Stimulated activated CD4-positive, alpha-beta T cell treated with anti-CD3 and anti-CD28 coated beads, Interleukin-2, amount 100 ng/mL, for 24 hours (primary cell): Measurements from ENCODE around the gene SFMBT2.
A peak's percentile ranks its signal among the peaks of the same experiment; 100 is the strongest.

Experiments used
- DNase-seq, 2 donors: peaks; one replicate each; pipeline ENCODE4 v3.0.0-alpha.2; 2020

Gene SFMBT2

DNA sequence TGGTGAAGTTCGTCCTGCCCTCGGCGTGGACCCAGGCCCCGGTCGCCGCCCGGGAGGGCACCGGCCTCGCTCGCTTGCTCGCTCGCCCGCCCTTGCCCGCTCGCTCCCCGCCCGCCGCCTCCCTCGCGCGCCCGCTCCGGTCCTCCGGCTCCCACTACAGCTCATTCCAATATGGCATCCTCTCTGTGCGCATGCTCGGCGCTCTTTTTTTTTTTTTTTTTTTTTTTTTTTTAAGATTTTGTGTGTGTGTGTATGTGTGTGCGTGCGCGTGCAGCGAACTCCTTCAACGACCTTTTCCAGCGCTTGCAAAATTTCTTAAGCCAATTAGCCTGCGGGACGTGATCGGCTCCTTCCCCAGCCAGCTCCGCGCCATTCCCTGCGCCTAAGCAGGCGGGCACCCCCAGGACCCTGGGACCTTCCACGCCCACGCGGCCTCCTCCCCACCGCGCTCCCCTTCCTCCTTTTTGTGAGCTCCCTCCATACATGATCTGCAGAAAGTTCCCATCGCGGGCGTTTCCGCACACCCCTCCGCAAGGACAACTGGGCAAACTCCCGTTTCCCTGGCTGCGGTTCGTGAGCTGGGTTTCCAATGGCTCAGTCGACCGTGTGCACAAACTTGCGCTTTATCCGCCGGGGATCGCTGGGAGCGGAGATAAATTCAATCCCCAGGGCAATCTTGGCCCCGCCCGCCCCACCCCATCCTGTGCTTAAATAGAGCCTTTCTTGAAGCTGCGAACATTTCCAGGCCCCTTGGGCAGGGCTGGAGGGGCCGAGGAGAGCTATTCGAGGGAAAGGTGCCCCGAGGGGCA lies at the start of gene SFMBT2:
TSS of gene SFMBT2 (minus strand) at position 173 of the 809 bp plus-strand sequence. CDS start 29,136 bp downstream, outside the sequence.
- peak; percentile 67 to 69 for DNase-seq

DNA sequence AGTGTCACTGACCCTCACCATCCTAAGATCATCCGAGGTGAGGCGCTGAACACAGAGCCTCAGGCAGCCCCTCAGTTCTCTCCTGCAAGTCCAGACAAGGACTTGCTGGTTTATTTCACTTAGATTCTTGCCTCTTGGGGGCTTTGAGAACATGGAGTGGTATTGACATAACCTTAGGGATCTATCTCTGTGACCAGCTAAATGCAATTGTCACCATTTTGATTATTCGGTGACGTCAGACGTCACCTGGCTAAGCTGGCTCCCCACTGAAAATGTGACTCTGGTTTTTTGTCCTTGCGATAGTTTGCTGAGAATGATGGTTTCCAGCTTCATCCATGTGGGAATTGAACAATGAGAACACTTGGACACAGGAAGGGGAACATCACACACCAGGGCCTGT lies 49.2 kb upstream of the SFMBT2 start:
- no peak for DNase-seq

DNA sequence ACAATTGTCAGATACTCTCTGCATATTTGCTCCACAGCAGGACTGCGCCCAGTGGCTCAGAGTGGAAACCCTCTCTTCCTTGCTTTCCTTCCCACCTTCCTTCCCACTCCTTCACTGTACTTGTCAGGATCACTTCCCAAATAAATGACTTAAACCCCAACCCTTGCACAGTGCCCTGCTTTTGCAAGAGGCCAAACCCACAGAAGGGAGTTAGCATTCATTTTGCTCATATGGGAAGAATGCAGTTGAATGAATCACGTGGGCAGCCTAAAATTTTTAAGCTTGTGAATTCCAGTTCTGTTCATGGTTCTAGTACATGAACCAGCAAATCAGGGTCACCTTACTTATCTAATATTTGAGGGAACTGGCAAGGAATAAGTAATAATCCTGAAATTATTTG lies 47.7 kb upstream of the SFMBT2 start:
- DNase-seq: no peak

DNA sequence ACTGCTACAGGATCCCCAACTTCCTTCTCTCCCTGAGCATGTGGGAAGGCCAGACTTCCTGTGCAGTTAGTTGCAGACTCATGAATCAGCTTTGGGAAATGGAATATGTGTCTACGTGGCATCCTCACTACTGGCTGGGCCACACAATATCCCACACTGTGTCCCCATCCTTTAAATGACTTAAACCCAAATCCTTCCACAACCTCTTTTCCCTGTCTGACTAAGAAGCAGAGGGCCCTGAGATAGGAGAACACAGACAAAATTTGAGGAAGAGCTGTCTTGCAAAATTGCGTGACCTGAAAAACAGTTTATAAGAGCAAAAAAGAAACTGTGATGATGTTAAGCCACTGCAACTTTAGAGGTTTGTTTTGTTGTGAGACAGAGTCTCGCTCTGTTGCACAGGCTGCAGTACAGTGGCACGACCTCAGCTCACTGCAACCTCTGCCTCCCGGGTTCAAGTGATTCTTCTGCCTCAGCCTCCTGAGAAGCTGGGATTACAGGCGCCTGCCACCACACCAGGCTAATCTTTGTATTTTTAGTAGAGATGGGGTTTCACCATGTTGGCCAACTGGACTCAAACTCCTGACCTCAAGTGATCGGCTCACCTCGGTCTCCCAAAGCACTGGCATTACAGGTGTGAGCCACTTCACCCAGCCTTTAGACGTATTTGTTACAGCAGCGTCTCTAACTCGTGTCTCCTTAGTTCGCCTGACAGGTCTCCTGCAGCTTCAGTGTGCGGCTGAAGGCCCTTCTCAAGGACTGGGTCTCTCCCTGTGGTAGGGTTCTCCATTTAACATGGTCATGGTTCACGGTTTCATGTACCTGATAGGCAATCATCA lies 46.9 kb upstream of the SFMBT2 start:
- DNase-seq: no peak

DNA sequence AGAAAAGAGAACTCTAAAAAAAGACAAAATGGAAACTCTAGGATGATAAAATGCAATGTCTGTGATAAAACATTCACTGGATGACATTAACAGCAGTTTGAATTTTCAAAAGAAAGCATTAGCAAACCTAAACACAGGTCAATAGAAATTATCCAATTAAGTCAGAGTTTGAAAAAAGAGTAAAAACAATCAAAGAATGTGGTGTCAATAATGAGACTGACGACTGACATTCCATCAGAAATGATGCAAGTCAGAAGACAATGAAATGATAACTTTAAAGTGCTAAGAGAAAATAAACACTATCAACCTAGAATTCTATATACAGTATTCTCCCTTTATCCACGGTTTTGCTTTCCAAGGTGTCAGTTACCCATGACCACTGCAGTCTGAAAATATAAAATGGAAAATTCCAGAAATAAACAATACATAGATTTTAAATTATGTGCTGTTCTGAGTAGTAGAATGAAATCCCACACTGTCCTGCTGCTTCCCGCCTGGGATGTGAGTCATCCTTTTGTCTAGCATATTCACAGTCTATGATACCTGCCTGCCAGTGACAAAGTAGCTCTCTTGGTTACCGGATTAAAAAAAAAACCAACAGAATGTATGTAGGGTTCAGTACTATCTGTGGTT lies 38.3 kb upstream of the SFMBT2 start:
- DNase-seq: no peak

DNA sequence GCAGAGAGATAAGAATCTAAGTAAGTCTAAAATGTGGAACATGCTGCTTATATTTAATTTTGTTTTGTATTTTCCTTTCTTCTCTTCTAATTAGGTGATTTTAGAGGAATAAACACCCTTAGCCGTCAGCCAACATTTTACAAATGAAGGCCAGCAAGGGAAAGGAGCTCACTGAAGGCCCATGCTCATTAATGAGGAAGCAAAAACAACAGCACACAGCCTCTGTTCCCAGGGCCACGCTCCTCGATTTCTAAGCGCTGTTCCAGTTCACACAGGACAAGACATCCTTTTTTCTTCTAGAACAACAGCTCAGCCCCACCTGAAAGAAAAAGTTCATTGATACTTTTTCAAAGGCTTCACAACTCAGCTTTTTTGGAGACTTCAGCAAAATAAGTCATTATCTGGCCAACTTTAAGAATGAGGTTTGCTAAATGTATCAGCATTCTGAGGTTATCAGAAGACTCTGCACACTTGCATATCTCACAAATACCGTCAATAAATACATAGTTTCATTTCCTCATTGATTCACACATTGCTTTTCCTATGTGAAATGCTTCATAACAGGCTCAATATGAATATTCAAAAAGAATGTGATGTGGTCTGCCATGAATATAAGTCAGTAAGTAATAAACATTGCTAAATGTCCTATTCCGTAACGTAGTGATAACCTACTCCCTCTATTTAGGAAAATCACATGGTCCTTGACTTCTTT lies 34.8 kb upstream of the SFMBT2 start:
- no peak for DNase-seq

DNA sequence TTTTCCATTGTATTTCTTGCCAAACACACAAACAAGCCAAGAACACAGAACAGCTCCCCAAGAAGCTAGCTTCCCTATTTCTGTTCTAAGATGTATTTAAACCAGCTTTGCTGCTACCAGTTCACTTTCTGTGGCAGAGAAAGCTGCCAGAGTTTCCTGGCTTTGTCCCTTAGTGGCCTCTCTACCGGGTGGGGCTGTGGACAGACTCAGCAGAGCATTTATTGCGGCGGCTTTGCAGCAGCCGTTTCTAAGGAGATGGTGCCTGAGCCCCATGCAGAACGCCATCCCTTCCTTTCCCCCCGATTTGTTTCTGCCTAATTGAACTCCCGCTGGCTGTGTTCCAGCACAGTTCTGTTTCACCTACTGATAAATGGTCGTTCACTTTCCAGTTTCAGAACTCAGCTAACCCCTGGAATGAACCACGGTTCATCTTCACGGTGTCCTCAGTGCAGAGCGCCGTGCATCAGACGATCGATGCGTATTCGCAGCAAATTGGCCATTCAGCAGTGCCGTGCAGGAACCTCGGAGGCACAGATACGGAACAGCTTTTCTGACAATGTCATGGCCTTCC lies 33.8 kb upstream of the SFMBT2 start:
- no peak for DNase-seq

DNA sequence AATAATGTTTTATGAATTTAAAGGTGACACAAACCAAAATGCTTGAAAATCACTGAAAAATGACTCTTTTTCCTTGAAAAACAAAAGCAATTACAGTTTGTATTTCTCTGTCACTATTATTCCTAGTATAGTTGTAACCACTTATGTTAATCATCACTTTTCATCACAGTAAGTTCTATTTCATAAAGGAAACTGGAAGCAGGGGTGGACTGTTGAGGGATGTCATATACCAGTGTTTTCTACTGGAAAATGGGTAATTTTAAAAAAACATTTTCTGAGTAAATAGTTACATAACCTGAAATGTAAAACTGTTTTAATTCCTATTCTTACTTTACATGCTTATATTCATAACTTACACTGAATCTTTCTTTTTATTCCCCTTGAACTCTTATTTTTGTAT lies 32.2 kb upstream of the SFMBT2 start:
- no peak for DNase-seq

DNA sequence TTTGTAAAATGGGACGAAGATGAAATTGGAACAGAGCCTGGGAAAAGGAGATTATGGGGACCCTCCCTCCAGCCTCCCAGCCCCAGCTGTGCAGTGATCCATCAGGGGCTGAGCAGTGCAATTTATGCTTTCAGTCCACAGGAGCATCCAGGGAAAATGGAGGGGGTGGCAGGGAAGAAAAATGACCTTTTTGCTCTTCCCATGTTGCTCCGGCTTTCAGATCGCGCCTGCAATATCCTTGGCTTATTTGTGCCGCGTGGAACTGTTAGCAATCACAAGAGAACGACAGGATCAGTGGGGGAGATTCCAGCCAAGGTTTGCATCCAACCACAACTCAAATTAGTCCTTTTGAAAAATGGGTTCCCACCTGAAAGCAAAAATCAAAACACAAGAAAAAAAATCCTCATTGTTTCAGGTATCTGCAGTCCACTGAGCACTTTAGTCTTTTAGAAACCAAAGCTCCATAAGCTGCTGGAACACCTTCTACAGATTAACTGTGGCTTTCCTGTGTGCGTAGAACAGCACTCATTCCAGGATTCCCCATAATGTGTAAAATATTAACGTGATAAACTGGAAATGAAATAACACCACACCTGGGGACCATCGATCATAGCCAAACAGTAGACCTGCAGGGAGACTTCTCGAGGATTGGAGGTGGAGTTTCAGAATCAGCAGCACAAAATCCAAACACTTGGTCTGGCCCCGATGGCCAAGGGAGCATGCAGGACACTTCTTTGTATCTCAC lies 30.7 kb upstream of the SFMBT2 start:
- DNase-seq: no peak

DNA sequence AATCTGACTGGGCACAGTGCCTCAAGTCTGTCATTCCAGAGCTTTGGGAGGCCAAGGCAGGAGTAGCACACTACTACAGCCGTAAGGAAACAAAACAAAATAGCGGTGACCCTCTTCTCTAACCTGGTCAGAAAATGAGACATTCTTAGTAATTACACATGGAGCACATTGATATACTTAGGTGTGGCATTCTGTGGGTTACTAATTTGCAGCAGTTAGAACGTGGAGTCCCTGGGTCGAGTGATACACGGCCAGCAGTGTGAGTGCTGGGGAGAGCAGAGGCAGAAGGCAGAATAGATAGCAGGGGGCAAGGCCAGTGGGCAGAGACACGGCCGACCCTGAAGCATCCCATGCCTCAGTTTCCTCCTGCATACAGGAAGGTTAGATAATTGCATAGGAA lies 28.9 kb upstream of the SFMBT2 start:
- no peak for DNase-seq

DNA sequence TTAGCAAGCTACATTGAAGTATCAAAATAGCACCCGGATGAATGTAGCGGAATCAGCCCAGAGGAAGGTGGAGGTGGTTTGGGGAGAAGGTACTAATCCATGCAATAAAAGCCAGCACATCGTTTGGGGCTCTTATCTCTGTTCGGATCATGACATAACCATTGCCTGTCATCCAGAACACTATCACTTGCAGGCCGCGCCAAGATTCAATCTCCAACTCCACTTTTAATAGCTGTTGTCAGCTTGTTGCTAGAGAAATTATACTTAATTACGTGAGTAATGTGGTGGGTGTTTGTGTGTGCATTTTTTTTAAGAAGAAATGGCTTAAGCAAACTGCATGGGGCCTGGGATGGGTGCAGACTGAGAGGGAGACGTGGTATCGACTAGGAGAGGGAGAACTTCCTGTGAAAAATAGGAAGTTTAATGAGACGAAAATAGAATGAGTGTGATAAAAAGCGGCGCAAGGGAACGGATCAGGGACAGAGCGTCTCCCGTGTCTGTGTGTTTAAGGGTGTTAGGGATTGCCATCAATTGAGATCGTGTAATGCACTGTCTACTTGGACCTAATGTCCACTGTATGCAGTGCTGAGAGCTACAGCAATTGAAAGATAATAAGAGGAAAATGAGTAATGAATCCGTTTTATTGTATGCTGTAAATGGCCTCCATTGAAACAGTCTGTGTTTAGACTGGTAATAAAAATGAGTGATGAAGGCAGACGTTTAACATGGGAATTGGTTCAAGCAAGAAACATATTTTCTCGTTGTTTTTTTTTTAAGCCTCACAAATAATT lies 27.6 kb upstream of the SFMBT2 start:
- no peak for DNase-seq

DNA sequence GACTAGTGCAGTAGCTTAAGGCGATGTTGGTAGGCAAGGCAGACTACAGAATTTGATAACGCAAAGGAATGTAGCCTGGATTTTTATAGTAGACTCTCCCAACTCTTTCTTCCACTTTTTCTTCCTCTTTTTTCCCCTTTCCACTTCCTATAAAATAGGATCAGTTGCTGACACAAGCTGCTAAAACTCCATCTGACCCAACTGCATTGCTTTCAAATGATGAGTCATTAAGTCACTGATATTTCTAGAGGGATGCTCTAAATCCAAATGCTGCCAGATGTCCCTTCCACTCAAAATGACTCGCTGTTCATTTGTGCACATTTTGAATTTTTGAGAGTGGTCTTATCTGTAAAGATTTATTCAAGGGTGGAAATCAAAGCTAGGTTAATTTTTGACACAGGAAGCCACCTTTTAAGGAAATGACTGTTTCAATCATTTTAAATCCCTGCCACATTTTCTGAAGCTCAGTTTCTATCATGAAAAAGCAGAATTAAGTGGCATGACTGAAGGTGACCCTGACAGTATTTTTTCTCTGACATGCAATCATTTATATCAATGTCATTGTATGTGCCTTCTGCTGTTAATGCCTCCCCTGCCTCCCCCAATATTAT lies 25.8 kb upstream of the SFMBT2 start:
- DNase-seq: no peak

DNA sequence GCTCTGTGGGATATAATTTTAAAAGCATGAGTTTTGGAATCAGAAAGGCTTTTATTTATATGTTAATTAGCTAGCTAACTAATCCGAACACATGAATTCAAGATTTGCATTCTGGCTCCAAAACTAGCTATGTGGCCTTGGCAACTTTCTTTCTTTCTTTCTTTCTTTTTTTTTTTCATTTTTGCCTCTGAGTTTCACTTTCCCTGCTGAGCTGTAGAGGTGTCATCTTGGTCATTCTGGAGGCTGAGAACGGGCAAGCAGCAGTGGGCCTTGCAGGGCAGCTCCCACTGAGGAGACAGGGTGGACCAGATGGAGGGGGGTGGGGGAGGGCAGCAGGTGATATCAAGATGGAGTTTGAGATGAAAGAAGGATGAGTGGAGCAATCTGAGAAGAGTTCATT lies 24.8 kb upstream of the SFMBT2 start:
- no peak for DNase-seq

DNA sequence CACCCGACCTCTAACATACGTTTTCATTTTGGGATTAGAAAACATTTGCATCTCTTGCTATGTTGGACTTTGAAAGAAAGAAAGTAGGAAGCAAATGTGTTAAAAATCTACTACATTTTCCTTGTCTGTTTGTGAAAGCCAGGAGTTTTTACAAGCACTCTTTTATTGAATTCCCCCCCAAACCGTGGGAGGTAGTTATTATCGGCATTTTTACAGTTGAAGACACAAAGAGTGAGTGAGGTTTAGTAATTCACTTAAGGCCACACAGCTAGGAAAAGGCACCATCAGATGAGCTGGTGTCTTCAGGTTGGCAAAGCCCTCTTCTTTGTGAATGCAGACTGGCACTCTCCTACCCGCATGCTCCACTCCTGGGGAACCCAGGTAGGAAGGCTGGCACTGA lies 23.5 kb upstream of the SFMBT2 start:
- no peak for DNase-seq

DNA sequence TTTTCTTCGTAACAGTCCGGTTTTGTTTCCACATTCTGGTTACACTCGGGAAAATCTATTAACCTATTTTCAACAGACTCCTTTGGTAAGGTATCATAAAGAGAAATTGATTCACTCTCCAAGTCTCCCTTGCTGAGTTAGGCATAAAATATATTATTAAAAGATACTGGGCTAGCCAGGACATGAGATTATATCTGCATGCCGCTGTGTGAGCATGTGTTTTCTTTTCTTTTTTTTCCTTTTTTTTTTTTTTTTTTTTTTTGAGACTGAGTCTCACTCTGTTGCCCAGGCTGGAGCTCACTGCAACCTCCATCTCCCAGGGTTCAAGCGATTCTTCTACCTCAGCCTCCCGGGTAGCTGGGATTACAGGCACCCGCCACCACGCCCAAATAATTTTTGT lies 23.0 kb upstream of the SFMBT2 start:
- DNase-seq: no peak

DNA sequence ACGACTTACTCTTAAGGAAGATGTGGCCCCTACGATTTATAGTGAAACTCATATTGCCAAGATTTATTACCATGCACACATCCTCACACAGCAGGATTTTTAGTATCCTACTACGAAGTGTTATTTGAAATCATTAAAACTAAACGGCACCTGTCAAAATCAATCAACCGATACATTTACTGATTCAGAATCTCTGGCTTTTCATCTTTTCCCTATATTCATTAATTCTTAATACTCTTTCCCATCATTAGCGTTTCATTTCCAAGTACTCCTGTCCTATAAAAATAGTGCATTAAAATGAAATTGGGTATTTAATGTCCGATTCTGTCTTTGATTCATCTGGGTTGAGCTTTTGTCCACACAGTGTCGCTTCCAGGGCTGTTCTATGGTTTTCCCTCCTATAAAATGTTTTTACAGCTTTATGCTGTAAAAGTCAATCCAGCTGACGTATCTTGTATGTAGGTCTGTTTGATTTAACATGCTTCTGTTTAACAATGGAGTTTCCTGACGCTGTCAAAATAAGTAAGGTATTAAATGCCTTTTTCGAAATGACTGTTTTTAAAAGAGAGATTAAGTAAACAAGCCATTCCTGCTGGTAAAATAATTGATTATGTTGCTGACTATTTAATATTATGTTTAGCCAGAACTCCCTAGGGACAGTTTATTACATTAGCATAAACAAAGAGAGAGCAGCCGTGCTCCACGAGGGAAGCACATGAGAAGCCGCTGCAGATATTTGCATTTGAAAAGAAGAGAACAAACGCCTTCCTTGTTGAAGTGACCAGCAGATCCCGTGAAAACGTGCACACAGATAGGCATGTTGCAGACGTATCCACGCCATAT lies 22.3 kb upstream of the SFMBT2 start:
- no peak for DNase-seq

DNA sequence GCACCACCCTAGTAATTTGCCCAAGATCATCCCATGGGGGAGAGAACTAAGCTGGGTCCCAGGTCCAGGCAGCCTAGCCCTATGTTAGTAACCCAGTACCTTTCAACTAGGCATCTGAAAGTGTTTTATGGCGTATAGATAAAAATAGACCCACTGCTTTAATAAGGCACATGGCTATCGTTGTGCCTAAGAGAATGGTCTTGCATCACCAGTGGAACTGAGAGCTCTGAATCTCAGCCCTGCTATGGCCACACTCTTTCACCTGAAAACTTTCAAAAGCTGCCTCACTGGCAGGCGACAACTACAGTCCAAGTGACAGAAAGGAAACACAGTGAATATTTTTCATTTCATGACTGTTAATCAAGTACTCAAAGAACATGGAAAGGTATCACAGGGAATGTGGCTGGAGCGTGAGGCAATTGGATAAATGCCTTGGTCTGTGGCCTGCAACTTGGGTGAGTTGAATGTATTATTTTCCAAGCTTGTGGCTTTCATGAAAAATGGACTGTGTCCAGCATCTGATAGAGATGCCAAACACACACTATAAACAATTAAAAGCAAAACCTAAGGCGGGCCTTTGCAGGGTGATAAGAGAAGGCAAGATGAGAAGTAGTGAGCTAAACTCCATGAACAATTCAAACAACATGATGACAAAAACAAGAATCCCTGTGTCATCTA lies 18.0 kb upstream of the SFMBT2 start:
- DNase-seq: no peak

DNA sequence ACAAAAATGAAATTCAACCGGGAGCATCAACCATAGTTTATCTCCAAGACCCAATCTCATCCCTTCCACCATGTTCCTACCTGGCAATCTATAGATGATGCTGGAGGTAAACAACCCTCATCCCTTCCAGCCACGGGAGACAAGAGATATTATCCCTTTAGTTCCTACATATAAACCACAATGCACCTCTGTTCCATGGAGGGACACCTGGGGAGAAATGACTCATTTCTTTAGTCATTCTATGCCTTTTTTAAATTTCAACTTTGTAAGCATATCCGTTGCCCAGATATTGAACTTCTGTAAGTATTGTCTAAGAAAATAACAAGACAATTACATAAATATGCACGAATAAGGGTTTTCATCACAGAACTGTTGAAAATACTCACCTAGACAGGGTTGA lies 15.5 kb upstream of the SFMBT2 start:
- no peak for DNase-seq

DNA sequence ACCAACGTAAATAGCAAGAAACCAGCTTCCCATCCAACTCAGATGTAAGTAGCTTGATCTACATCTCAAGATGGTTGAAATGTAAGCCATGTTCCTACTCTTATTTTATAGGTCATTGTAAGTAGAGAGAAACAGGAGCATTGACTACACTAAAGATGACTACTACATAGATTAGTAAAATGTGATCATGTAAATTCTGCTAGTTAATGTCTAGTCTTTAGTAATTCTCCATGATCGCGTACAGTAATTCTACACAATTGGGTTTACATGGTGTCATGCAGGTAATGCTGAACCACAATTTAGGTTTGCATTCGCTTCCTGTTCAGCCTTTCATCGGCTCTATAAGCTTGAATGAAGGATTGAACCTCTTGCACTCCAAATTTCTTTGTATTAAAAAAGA lies 14.9 kb upstream of the SFMBT2 start:
- no peak for DNase-seq
